ENCODE results near the gene NEURL2.
"Not testable (repeated sequence)": the region's sequence is repeated elsewhere in the genome, so short reads cannot be mapped to it uniquely, and the experiment has no call there.

The NEURL2 gene

GRCh38 chr20:45899046-45899835 is 8.2 kb upstream of the NEURL2 start:
- no peak for DNase-seq (ENCODE audit: low spot score)

DNA sequence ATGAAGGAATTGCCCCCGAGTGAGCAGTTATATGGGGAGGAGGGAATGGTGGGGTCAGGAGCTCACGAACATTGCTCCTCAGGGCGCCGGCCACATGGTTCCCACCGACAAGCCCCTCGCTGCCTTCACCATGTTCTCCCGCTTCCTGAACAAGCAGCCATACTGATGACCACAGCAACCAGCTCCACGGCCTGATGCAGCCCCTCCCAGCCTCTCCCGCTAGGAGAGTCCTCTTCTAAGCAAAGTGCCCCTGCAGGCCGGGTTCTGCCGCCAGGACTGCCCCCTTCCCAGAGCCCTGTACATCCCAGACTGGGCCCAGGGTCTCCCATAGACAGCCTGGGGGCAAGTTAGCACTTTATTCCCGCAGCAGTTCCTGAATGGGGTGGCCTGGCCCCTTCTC is 7.3 kb upstream of the NEURL2 start:
- DNase-seq (ENCODE audit: low spot score), result no peak

GRCh38 chr20:45897692-45898091 is 6.7 kb upstream of the NEURL2 start:
- no peak for DNase-seq (ENCODE audit: low spot score)

GRCh38 chr20:45897289-45897688 is 6.3 kb upstream of the NEURL2 start:
- no peak for DNase-seq (ENCODE audit: low spot score)

GRCh38 chr20:45896641-45897161 is 5.7 kb upstream of the NEURL2 start:
- DNase-seq (ENCODE audit: low spot score), result no peak

GRCh38 chr20:45894797-45895196 is 3.8 kb upstream of the NEURL2 start:
- no peak for DNase-seq (ENCODE audit: low spot score)

- DNase-seq (ENCODE audit: low spot score), result no peak
Measured at GRCh38 chr20:45893831-45894230, 2.8 kb upstream of the NEURL2 start.

- DNase-seq (ENCODE audit: low spot score), result no peak
Measured at GRCh38 chr20:45892828-45893500, 2.0 kb upstream of the NEURL2 start.

GRCh38 chr20:45892049-45892825 is 1.2 kb upstream of the NEURL2 start:
- DNase-seq (ENCODE audit: low spot score), result no peak

- DNase-seq (ENCODE audit: low spot score), result peak; percentile 74
Measured at GRCh38 chr20:45890077-45890984, 677 bp downstream of the NEURL2 start.

DNA sequence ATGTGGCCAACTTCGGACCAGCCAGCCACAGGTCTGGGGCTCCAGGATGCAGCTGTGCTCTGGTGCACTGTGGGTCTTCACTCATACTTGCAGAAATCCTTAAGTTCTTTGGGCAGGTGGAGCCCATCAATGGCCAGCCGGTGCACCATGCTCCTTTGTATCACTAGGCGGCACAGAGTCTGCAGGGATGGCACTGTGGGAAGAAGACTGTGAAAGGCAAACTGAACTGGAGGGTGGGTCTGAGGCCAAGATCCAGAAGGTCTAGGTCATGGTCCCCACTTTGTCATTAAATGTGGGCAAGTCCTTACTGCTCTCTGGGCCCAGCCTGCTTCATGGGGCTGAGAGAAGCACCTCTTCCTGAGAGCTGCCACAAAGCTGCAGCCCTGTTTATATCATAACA is 2.3 kb downstream of the NEURL2 start:
- DNase-seq (ENCODE audit: low spot score), result no peak

DNA sequence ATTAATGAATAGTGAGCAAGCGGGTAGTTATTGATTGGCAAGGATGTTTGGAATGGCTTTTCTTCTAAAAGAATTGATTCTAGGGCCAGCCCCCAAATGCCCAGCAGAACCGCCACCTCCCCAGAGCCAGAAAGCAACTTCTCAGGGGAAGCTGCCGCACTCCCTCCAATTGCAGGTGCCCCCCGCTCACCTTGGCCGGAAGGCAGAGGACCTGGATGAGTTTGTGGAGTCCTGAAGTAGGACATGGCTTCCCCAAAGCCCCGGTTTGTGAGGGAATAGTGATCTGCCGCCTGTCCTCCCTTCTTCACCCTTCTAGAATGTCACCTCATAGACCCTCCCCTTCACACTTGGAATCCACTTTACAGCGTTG is 3.7 kb downstream of the NEURL2 start, which contains the start of gene SPATA25:
Gene SPATA25, minus strand, starts transcription at position 277 of the 370 bp plus-strand sequence. Its CDS starts 32 bp downstream, at position 245.
- no peak for DNase-seq (ENCODE audit: low spot score)

DNA sequence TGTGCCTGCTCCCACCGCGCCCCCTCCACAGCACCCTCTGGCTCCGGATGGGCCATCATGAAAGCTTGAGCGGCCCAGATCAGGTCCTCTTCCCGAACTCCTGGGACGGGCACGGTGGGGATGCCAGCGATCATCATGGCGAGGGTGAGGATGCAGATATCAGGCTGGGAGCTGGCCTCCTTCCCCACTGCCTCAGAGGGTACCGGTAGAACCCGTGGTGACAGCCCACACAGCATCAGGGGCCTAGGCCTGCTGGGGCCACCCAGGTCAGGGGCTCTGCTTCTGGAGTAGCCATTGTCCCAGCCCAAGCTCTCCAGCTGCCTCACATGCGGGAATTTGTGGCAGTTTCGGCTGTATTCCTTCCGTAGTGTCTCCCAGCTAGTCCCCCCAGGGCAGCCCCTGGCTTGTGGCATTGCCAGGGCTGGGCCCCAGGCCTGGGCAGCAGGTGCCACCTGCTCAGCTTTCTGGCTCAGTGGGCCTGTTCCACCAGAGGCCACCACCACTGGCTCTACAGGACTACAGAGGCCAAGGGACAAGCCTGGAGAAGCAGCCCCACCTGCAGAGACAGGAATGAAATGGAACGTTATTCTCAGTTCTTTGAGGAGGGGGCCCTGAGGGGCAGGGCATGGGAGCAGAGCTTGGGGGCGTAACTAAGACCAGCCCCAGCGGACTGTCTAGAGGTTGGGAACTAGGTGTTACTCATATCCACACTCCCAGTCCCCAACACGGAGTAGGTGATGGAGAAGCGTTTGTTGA is 4.2 kb downstream of the NEURL2 start:
- no peak for DNase-seq (ENCODE audit: low spot score)

GRCh38 chr20:45883100-45883469 is 7.9 kb downstream of the NEURL2 start:
- DNase-seq (ENCODE audit: low spot score), result no peak

DNA sequence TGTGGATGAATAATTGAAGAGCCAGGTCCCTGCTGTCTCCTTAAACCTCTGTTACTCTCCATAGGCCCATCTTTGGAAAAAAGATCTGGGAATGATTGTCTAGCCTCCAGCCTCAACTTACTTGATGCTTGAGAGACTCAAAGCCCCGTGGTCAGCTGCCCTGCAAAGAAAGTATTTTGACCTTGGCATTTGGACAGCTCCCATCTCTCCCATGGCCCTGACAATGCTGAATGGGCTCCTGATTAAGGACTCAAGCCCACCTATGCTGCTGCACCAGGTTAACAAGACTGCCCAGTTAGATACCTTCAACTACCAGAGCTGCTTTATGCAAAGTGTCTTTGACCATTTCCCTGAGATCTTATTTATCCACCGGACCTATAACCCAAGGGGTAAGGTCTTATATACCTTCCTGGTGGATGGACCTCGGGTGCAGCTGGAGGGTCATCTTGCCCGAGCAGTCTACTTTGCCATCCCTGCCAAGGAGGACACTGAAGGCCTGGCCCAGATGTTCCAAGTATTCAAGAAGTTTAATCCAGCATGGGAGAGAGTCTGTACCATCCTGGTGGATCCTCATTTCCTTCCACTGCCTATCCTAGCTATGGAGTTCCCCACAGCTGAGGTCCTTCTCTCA is 8.4 kb downstream of the NEURL2 start:
- no peak for DNase-seq (ENCODE audit: low spot score)

GRCh38 chr20:45880988-45881788 is 9.8 kb downstream of the NEURL2 start, which contains the start of gene ZSWIM1:
TSS of gene ZSWIM1 (plus strand) at chr20:45881227. CDS start at chr20:45882593, 1,366 bp downstream.
- peak; percentile 97 for DNase-seq (ENCODE audit: low spot score)

- DNase-seq (ENCODE audit: low spot score), result no peak
Measured at GRCh38 chr20:45878076-45878761, 12.8 kb downstream of the NEURL2 start.

- DNase-seq (ENCODE audit: low spot score), result no peak
Measured at GRCh38 chr20:45874576-45874975, 16.4 kb downstream of the NEURL2 start.

GRCh38 chr20:45874104-45874481 is 16.9 kb downstream of the NEURL2 start:
- DNase-seq (ENCODE audit: low spot score), result not testable (repeated sequence)

Measured in kidney capillary endothelial cell (primary cell).